Measurements from ENCODE around the gene SLC35B2.

DNA sequence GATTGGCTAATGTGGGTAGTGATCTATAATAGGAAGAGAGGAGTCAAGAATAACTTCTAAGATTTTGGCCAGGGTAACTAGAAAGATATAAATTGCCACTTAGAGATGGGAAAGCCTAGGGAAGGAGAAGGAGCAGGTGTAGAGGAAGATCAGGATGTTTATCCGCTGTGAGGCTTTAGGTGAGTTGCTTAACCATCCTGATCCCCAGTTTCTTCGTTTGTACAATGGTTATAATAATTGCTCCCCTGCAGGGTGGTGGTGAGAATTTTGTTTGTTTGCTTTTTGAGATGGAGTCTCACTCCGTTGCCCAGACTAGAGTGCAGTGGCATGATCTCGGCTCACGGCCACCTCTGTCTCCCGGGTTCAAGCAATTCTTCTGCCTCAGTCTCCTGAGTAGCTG is 43.0 kb downstream of the SLC35B2 start:
- no peak for TF ChIP-seq EP300 (IDR thresholded peaks at IDR 0.05; ENCODE audit: borderline replicate concordance in 1 of 2, low read depth in 1 of 2, low read length in 1 of 2)
- TF ChIP-seq, protein P1, sequence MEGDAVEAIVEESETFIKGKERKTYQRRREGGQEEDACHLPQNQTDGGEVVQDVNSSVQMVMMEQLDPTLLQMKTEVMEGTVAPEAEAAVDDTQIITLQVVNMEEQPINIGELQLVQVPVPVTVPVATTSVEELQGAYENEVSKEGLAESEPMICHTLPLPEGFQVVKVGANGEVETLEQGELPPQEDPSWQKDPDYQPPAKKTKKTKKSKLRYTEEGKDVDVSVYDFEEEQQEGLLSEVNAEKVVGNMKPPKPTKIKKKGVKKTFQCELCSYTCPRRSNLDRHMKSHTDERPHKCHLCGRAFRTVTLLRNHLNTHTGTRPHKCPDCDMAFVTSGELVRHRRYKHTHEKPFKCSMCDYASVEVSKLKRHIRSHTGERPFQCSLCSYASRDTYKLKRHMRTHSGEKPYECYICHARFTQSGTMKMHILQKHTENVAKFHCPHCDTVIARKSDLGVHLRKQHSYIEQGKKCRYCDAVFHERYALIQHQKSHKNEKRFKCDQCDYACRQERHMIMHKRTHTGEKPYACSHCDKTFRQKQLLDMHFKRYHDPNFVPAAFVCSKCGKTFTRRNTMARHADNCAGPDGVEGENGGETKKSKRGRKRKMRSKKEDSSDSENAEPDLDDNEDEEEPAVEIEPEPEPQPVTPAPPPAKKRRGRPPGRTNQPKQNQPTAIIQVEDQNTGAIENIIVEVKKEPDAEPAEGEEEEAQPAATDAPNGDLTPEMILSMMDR (IDR thresholded peaks at IDR 0.05): no peak
- TF ChIP-seq, protein P2, sequence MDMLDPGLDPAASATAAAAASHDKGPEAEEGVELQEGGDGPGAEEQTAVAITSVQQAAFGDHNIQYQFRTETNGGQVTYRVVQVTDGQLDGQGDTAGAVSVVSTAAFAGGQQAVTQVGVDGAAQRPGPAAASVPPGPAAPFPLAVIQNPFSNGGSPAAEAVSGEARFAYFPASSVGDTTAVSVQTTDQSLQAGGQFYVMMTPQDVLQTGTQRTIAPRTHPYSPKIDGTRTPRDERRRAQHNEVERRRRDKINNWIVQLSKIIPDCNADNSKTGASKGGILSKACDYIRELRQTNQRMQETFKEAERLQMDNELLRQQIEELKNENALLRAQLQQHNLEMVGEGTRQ (IDR thresholded peaks at IDR 0.05; ENCODE audit: borderline replicate concordance, low read depth, low read length): no peak
